GM10266 (cell line): ENCODE measurements around the gene FILIP1.

ENCODE experiments used
- DNase-seq: peaks from one replicate; pipeline ENCODE4 v3.0.0; 2012; ENCODE audit errors: extremely low spot score
- TF ChIP-seq, protein P1 (sequence below): IDR thresholded peaks from 2 replicates; pipeline ENCODE4 v1.5.1; 2012; ENCODE audit warnings: mild to moderate bottlenecking, low read depth; ENCODE audit not compliant: control insufficient read depth, insufficient read depth; ENCODE audit errors: missing control alignments

The FILIP1 gene

GRCh38 chr6:75243333-75244062, 250.1 kb downstream of the FILIP1 start, which contains the start of gene COX7A2:
COX7A2 (minus strand) TSS chr6:75243801; CDS start chr6:75243734, 67 bp downstream.
- peak; percentile 76 for DNase-seq
- TF ChIP-seq, protein P1, sequence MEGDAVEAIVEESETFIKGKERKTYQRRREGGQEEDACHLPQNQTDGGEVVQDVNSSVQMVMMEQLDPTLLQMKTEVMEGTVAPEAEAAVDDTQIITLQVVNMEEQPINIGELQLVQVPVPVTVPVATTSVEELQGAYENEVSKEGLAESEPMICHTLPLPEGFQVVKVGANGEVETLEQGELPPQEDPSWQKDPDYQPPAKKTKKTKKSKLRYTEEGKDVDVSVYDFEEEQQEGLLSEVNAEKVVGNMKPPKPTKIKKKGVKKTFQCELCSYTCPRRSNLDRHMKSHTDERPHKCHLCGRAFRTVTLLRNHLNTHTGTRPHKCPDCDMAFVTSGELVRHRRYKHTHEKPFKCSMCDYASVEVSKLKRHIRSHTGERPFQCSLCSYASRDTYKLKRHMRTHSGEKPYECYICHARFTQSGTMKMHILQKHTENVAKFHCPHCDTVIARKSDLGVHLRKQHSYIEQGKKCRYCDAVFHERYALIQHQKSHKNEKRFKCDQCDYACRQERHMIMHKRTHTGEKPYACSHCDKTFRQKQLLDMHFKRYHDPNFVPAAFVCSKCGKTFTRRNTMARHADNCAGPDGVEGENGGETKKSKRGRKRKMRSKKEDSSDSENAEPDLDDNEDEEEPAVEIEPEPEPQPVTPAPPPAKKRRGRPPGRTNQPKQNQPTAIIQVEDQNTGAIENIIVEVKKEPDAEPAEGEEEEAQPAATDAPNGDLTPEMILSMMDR, result no peak
